Measurements from ENCODE around the gene FAM187B.

- TF ChIP-seq CTCF (IDR thresholded peaks at IDR 0.05), result peak in 1 of 7 experiments; percentile 20
- peak in 2 of 3 donors; percentile 66 to 67 for TF ChIP-seq POLR2A (IDR thresholded peaks at IDR 0.05)
Observed at GRCh38 chr19:35267818-35268535, 39.4 kb upstream of the FAM187B start.
